SKM-1 treated with dmso at 0.1 percent for 144 hours (cell line): ENCODE measurements around the gene GJC2.

Experiments used
- DNase-seq: peaks from one replicate; lab custom pipeline; 2025; ENCODE audit not compliant: unreplicated experiment; lab: John Stamatoyannopoulos, UW

The GJC2 gene

DNA sequence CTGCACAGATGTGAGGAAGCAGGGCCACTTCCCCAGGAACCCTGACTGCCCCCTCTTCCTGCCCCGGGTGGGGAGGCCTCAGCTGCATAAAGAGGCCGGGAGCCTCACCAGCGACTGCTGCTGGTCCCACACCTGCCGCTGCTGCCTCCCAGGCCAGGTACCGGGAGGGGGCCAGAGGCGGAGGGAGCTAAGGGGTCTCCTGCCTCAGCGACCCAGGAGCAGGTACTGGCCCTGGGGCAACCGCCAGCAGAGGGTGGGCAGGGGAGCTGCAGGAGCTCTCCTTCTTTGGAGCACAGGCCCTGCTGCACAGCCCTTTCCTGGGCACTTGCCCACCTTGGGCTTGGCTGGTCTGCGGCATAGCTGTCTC lies 6.8 kb downstream of the GJC2 start:
- no peak for DNase-seq

DNA sequence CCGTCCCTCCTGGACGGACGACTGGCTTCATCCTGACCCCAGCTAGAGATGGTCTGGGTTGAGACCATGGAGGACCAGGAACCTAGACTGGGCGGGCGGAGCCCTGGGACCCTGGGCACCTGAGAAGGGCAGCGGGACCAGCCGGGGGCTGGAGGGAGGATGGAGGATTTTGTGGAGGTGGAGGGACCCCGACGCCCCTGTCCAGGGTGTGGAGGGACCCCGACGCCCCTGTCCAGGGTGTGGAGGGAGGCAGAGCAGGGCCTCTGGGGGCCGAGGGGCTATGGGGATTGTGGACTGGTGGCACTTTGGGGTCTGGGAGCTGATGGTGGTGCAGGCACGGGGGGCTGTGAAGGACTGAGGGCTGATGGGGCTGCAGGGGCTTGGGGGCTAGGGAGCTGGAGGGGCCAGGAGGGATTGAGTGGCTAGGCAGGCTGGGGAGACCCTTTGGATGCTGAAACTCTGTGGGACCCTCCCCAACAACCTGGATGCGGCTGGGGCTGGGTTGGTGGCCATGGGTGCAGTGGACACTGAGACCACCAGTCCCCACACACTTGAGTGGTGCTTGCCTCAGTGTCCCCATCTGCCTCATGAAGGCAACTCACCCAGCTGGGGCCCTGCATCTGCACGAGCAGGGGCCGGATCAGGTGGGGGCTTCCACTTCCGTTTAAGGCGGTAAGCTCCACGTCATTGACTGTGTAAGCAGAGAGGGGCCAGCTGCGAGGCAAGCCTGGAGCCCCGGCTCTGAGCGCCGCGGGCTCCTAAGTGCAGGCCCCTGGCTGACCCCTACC lies 7.4 kb downstream of the GJC2 start:
- no peak for DNase-seq

DNA sequence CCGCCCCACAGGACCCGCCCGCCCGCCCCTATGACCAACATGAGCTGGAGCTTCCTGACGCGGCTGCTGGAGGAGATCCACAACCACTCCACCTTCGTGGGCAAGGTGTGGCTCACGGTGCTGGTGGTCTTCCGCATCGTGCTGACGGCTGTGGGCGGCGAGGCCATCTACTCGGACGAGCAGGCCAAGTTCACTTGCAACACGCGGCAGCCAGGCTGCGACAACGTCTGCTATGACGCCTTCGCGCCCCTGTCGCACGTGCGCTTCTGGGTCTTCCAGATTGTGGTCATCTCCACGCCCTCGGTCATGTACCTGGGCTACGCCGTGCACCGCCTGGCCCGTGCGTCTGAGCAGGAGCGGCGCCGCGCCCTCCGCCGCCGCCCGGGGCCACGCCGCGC lies 8.0 kb downstream of the GJC2 start:
- DNase-seq = no peak

DNA sequence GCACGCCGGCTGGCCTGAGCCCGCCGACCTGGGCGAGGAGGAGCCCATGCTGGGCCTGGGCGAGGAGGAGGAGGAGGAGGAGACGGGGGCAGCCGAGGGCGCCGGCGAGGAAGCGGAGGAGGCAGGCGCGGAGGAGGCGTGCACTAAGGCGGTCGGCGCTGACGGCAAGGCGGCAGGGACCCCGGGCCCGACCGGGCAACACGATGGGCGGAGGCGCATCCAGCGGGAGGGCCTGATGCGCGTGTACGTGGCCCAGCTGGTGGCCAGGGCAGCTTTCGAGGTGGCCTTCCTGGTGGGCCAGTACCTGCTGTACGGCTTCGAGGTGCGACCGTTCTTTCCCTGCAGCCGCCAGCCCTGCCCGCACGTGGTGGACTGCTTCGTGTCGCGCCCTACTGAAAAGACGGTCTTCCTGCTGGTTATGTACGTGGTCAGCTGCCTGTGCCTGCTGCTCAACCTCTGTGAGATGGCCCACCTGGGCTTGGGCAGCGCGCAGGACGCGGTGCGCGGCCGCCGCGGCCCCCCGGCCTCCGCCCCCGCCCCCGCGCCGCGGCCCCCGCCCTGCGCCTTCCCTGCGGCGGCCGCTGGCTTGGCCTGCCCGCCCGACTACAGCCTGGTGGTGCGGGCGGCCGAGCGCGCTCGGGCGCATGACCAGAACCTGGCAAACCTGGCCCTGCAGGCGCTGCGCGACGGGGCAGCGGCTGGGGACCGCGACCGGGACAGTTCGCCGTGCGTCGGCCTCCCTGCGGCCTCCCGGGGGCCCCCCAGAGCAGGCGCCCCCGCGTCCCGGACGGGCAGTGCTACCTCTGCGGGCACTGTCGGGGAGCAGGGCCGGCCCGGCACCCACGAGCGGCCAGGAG lies 8.6 kb downstream of the GJC2 start:
- no peak for DNase-seq

DNA sequence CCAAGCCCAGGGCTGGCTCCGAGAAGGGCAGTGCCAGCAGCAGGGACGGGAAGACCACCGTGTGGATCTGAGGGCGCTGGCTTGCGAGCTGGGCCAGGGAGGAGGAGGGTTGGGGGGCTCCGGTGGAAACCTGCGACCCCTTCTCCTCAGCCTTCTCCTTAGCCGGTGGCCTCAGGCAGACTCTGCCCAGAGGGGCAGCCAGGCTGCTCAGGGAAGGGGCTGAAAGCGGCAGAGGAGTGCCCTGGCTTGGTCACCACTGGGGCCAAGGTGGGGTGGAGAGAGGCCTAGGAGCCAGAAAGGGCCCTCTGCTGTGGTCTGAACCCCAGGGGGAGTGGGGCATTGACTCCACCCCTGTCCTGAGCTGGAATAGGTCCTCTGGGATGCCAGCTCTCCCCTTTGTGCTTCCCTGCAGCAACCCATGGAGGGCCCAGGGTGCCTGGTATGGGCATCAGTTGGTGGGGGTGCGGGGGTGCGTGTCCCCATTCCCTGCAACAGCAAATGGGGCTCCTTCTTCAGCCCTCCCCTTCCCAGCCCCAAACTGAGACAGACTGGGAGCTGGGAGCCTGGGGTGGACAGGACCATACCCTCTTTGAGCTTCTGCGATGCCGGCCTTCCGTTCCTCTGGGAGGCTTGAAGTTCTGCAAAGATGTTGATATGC lies 9.4 kb downstream of the GJC2 start:
- no peak for DNase-seq

DNA sequence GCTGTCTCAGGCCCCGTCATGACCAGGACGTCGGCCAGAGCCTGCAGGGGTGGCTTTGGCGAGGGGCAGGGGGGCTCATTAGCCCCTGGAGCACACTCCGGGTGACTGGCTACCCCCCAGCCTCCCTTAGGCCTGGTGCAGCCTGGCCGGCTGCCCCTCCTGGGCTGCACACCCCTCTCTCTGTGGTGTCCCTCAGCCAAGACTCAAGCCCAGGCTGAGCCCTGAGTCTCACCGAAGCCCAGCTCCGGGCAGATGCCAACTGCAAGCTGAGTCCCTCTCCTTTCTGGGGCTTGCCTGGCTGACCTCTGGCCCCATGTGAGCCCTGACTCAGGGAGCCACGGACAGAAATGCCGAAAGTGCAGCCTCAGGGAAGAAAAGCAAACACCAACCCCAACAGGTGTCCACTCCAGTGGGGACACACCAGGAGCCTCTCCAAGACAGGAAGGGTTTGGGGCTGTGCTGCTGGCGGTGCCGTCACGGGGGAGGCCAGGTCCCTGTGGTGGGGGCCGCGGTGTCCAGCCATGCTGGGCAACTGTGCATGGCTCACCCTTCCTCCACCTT lies 10.6 kb downstream of the GJC2 start:
- DNase-seq = no peak

DNA sequence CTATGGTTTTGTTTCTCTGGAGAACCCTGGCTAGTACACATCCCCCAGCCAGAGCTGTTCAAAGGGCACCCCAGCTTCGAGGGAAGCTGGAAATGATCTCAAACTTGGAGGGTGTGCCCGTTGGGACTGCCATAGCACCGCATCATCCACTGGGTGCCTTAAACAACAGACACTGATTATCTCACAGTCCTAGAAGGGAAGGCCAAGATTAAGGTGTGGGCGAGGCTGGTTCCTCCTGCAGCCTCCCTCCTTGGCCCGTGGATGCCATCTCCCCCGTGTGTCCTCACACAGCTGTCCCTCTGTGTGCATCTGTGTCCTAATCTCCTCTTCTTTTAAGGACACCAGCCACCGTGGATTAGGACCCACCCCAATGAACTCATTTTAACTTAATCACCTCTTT lies 11.6 kb downstream of the GJC2 start:
- DNase-seq = no peak

DNA sequence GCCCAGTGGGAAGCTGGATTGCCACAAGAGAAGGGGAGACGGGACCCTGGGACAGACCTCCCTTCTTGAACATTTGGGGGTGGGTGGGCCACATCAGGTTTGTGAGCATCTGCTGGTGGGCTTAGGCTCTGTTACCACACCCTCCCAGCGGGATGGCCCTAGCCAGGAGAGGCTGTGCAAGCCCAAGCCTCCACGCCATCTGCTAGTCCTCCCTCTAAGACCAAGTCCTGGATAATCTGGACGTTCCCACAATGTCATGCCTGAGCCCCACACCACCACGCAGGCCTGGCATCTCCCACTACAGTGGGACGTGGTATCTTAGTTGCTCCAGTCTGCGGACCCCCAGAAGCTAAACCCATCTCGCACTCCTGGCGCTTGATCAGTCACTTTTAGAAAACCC lies 12.1 kb downstream of the GJC2 start:
- DNase-seq = no peak

DNA sequence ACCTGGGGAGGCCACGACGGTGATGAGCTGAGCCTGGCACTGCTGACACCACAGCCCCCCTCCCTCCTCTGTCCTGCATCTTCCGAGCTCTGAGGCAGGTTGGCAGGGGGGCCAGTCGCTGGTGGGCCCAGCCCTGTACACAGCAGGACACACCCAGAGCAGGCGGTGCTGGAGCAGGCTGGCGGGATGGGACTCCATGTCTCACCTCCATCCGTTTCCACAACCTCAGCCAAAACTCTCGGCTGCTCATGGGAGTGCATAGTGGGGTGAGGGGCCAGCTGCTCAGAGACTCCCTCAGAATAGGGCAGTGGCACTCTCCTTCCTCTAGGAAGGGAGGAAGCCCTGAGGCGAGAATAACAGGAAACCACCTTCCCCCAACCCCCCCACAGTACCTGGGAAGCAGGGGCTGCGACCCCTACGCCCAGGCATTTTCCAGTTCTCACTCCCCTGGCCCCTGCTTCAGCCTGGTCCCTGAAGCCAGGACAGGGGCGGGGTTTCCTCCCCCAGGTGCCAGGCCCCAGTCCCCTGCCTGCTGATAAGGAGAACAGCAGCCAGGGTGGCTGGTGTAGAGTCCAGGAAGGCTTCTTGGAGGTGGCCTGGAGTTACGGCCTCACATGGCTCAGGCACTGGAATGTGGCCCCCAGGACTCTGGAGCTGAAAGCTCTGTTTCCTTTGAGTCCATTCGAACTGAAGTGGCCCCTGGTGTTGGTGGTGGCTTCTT lies 12.7 kb downstream of the GJC2 start:
- DNase-seq = no peak

DNA sequence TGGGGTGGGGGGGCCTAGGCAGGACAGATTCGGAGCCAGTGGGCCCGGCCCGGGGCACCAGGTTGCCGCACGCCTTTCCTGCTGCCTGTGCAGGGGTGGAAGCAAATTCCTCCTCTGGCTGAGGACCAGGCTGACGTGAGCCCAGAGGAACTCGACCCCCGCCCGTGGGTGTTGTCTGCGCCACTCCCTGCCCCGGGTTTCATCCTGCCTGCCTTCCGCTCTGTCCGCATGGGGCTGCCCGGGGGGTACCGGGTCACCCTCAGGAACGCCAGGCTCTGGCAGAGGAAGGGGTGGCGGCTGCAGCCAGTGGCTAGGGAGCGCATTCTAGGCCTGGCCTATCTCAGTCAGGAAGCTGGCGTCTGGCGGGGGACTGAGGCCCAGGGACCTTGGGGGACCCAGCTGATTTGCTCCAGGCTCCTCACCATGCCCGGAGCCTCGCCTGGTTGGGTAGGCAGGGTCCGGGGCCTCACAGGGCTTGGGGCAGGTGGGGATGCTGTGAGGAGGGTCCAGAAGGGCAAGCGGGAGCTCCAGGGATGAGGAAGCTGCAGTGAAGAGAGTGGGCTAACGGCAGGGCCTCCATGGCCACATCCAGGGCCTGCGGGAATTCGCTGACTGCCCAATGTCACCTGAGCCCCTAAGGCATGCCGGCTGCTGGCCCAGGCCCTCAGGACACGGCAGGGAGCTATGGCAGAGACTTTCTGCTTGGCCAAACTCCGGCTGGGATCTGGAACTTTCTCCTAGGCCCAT lies 13.4 kb downstream of the GJC2 start:
- no peak for DNase-seq

DNA sequence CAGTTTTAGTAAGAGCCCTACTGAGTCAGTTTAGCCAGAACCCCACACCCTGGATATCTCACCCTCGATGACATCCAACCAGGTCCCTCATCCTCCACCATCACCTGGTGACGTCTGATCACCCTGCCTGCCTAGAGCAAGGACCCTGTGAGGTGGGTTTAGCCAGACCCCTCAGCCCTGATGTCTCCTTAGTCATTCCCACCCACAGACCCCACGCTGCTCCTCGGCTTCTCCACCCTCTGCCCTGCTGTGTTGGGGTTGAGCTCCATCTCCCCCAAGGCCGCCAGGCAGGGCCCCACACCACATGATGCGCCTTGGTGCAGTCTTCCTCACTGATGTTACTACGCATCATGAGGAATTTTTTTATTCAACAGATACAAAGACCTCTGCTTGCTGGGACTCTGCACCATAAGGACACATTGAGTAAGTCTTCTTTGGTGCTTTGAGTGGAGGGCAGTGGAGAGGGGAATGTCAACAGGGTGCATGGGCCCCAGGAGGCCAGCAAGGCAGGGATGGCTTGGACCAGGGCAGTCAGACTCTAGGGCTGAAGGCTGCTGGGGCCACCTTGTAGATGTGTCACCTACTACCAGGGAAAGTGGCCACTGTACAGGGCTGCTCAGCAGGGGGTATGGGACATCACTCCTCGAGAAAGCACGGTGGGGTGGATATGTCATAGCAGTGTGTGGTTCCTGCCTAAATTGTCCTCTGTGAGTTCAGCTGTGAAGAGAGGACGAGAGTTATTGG lies 14.2 kb downstream of the GJC2 start:
- no peak for DNase-seq

DNA sequence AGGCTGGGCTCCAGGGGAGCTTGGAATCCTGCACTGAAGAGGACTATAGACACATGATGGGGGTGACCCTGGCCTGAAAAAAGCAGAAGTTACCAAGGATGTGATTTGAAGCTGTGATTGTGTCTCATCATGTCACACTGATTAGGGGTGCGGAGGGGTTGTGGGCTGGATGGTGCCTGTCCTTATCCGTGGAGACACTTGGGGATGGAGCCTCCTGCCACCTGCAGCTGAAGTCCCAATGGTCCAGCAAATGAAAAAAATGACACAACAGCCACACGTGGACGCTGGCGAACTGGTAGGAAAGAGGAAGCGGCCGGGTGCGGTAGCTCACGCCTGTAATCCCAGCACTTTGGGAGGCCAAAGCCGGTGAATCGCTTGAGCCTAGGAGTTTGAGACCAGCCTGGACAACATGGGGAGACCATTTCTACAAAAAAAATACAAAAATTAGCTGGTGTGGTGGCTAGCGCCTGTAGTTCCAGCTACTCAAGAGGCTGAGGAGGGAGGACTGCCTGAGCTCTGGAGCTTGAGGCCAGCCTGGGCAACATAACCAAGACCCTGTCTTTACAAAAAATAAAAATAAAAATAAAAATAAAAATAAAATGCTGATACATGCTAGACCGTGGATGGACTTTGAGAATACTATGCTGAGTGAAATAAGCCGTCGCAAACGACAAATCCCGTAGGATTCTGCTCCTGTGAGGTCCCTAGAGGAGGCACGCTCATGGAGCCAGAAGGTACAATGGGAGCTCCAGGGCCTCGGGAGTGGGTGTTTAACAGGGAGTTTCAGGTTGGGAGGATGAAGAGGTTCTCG lies 15.0 kb downstream of the GJC2 start:
- DNase-seq = peak; percentile 76

DNA sequence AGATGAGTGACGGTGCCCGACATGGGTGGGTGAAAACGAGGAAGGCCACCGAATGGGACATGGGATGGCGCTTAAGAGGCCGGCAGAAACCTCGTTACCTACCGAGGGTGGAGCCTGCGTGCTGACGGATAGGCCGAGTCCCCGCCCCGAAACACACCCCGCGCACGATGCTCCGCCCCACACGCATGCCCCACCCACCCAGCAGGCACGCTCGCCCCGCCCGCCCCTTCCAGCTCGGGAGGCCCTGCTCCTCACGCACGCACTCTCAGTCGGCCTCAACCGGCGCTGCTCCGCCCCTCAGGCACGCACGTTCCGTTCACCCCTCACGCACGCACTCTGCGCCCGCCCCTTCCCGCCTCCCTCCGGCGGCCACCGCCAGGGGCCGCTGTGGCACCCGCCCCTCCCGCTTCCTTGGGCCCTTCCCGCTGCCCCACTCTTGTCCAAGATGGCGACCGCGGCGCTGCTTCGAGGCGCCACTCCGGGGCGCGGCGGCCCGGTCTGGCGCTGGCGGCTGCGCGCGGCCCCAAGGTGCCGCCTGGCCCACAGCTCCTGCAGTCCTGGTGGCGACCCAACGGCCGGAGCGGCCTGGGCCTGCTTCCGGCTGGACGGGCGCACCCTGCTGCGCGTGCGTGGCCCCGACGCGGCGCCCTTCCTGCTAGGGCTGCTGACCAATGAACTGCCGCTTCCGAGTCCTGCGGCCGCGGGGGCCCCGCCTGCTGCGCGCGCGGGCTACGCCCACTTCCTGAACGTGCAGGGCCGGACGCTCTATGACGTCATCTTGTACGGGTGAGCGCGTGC lies 15.8 kb downstream of the GJC2 start, which contains the start of gene IBA57:
Gene IBA57, plus strand, starts transcription at position 433 of the 798 bp plus-strand sequence. Its CDS starts 13 bp downstream, at position 446.
- peak; percentile 99 for DNase-seq

DNA sequence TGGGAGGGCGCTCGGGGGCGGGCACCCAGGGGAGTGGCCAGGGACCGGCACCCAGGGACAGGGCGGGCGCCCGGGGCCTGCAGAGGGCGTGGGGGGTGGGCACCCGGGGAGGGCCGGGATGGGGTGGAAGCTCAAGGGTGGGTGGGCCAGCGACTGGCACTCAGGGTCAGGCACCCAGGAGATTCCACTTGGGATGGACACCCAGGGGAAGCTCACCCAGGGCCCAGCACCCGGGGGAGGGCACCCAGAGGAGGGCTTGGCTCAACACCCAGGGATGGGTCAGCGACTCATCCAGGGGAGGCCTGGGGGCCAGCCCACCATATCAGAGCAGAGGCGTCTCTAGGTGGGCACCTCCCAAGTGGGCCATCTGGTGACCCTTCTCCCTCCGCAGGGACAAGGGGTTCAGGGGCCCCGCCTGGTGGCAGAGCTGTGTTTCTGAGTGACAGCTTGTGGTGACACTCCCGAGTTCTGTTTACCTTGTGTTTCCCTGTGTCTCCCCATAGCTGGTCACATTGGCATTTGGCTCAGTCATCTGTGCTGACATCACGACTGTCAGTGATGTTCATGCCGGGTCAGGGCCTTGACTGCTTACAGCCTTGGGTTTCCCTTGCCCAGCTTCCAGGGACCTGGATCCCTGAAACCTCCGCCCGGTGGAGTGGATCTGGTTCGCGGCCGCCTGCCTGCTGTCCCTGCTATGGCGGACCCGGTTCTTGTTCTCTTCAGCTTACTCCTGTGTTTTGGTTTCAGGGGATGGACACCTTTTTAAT lies 16.6 kb downstream of the GJC2 start:
- DNase-seq = peak; percentile 52

DNA sequence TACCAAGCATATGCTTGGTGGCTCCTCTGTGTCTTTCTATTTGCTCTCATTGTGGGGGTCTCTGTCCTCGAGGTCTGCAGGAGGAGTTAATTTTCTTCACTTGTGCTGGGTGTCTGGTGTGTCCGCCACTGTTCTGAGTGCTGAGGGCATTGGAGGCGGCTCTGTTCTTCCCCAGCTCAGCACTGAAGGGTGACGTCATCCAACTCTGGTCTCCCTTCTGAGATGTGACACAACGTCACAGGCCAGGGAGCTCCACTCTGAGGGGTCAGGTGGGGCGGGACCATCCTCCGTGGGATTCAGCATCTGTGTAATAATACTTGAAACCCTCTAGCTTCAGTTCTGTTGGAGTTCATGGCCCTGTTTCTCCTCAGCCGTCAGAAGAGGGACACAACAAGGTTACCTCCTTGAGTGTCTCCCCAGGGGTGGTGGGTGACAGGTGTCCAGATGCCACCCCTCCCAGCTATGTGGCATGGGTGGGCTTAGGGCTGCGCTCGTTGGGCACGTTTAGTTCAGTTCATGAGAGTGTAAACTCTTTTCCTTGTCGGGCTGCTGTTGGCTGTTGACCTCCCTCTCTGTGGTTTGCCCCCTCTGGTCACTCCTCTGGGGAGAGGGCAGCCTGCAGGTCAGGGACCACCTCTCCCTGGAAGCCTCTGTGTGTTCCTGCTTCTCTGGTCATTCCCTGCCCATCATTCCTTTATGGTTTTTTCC lies 19.0 kb downstream of the GJC2 start:
- no peak for DNase-seq

DNA sequence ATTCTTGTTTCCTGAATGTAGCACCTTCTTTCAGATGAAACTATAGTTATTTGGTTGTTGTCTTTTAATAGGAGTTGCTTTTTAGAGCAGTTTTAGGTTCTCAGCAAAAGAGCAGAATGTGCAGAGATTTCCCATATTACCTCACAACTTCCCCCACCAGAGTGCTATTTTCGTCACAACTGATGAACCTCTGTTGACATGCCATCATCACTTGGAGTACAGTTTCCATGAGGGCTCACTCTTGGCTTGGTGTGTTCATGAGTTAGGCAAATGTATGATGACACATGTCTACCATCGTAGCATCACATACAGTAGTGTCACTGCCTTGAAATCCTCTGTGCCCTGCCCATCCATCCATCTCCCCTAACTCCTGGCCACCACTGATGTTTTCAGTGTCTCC lies 19.6 kb downstream of the GJC2 start:
- no peak for DNase-seq
